M059J (cell line): Measurements from ENCODE around the gene IGFBP5. TPM values are rescaled to one million over a fixed set of nuclear protein-coding genes. Genes with fewer than 3 reads are reported as not detected.
A peak's percentile ranks its signal among the peaks of the same experiment; 100 is the strongest.

Experiments used
- DNase-seq: peaks from one replicate; pipeline ENCODE4 v3.0.0-alpha.2; 2012; ENCODE audit warnings: low read depth
- total RNA-seq: library from RNA; depleted of rRNA; stranded (reverse); fragments of >200 nt; shearing (Covaris generic); gene quantifications from 2 replicates; pipeline ENCODE4 v1.2.3, GENCODE V29; 2014

IGFBP5 gene
- total RNA-seq, 1 experiment from 2014 or later, result 1,398 TPM

GRCh38 chr2:216688731-216689340 is 6.5 kb downstream of the IGFBP5 start:
- DNase-seq, result peak; percentile 26

DNA sequence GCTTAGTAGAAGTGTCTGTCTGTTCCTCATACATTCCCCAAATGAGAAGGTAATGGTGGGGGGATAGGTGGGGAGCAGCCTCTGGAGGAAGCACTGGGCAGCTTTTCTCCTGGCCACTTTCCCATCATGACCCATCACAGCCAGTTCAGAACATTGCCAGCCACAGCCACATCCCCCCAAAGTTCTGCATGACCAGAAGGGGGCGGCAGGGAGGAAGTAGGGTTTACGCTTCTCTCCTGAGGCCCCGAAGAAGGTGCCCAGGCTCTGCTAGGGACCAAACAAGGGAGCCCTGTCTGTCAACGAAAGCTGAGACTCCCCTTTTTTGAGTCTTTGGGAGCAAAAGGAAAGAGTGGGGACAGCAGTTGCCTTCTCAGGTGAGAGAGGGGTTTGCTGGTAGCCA is 7.7 kb downstream of the IGFBP5 start:
- peak; percentile 15 for DNase-seq

DNA sequence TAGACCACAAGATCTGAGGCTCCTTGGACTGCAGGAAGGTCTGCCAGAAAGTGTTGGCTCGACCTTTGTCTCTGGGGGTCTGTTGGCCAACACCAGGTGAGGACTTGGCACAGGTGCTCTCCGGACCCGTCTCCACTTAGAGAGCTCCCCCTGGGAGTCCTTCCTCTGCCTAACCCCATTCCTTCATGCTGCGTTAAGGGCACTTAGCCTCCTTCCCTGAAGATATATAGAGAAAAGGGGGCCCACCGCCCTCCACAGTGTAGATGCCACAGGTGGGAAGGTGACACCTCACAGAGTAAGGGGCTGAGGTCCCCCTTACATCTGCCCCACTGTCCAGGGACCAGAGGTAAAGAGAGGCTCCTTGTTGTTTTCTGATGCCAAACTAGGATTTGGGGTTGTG is 8.2 kb downstream of the IGFBP5 start:
- no peak for DNase-seq

GRCh38 chr2:216685327-216685875 is 9.9 kb downstream of the IGFBP5 start:
- DNase-seq, result no peak

- peak; percentile 60 for DNase-seq
These were observed 11.5 kb downstream of the IGFBP5 start for GRCh38 chr2:216683846-216684245.

- DNase-seq, result no peak
These were observed 13.7 kb downstream of the IGFBP5 start for GRCh38 chr2:216681683-216682082.

GRCh38 chr2:216680951-216681629 is 14.3 kb downstream of the IGFBP5 start:
- peak; percentile 8 for DNase-seq

GRCh38 chr2:216679658-216680024 is 15.7 kb downstream of the IGFBP5 start:
- DNase-seq, result no peak

DNA sequence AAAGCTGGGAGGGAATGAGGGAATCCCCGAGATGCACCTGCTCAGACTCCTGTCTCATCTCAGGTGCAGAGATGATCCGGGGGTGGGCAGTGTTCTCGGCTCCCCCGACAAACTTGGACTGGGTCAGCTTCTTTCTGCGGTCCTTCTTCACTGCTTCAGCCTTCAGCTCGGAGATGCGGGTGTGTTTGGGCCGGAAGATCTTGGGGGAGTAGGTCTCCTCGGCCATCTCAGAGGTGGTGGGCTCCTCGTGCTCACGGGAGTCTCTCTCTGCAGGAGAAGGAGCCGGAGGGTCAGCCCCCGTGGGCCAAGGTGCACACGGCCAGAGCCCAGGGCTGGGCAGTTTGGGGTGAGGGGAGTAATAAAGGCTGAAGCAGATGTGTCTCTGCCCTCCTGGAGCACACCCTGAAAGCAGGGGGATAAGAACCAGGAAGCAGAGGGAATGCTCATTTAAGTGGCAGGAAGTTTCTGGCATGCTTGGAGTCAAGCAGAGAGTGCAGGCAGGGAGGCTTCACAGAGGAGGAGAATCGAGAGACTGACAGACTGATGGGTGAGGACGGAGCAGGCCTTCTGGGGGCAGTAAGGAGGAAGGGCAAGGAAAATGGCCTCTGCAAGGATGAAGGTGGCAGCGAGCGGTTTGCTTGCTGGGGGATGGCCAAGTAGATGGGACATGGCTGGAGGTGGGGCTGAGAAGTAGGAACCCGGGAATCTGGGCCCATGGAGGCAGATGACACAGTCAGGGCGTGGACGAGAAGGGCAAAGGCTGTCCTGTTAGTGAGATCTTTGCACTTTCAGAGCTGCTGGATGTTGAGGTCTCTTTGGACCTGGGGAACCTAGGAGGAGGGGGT is 16.3 kb downstream of the IGFBP5 start:
- no peak for DNase-seq

GRCh38 chr2:216678098-216678465 is 17.3 kb downstream of the IGFBP5 start:
- DNase-seq, result no peak

- DNase-seq, result peak; percentile 9
These were observed 17.8 kb downstream of the IGFBP5 start for GRCh38 chr2:216677439-216678097.

- no peak for DNase-seq
These were observed 18.7 kb downstream of the IGFBP5 start for GRCh38 chr2:216676630-216677029.

GRCh38 chr2:216674376-216674775 is 21.0 kb downstream of the IGFBP5 start:
- DNase-seq, result no peak

DNA sequence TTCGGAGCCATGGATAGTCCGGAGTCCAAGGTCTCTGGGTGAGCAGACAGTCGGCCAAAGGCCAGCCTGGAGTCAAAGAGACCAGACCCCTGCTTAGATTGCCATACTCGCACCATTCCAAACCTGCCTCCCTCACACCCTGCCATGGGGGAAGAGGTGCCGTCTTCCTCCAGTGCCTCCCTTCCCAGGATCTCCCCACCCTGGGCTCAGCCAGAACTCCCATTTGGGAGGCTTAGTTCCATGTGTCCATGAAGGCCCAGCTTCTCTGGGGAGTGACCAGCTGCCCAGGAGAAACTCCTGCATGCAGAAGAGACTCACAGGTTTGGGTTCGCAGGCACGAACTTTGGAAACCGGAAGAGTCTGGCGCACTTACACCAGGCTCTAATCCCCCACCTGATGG is 21.7 kb downstream of the IGFBP5 start:
- DNase-seq, result peak; percentile 9

DNA sequence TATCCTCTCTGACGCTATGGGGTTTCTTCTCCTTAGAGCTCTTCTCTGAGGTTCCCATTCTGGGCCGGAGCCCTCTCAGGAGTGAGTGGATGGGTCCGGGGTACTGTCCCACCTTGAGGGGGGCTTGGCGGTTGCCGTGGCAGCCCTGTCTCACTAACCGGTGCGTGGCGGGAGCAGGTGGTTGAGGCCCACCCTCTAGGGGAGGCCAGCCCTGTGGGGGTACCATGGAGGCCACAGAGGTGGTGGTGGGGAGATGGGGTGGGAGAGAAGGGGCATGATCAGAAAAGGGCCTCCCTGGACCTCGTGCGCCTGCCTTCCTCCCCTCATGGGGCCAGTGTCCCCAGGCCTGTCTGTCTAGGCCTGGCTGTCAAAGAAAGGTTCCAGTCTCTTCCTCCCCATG is 22.3 kb downstream of the IGFBP5 start:
- DNase-seq, result no peak

DNA sequence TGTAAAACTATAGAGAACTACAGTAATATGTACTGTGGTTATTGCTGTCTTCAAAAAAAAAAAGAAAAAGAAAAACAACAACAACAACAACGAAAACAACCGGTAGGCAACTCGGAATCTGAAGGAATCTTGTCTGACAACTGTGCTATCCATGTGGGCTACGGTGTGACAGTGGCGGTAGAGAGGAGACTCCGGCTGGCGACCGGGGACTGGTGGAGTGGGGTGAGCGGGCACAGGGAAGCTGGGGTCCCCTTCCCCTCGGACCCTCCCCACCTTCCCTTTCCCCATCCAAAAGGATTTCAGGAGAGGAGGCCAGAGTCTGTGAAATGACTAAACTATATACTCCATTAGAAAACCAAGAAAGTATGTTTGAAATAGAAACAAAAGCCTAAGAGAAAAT is 22.9 kb downstream of the IGFBP5 start:
- no peak for DNase-seq

- DNase-seq, result peak; percentile 35
These were observed 23.5 kb downstream of the IGFBP5 start for GRCh38 chr2:216671791-216672343.

GRCh38 chr2:216671081-216671411 is 24.3 kb downstream of the IGFBP5 start:
- DNase-seq, result no peak

- DNase-seq, result no peak
These were observed 24.9 kb downstream of the IGFBP5 start for GRCh38 chr2:216670266-216671080.

DNA sequence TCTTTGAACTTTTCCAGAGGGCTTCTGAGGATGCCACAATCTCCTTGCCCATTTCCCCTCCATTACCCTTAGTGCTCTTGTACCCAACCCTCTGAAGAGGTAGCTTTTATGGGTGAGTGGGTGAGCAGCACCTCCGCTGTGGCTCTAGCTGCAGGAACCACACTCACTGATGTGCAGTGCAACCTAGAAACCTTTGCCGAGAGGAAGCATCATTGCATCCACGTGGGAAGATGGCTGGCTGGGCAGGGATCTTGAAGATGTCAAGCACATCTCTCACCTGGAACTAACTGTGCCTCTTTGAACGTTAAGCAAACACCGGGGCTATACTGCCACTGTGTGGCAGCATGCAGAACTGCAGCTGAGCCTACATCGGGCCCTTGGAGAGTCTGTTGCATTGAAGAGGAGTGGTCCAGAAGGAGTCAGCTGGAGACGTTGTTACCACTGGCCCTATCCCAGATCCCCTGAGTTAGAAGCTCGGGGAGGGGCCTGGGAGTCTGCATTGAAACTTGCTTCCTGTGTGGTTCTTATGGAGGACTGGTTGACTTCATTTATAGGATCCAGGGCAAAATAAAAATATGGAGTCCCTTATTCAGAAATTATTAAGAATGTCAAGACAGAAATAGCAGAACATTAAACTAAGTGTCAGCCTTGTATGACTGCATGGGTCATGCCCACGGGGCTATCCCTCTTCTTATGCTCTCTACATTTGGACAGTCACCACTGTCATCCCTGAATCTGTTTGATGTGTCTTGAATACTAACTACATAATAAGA is 28.7 kb downstream of the IGFBP5 start:
- peak; percentile 61 for DNase-seq
